A673 (cell line): ENCODE data around the gene JAK3.

Experiments used
- CTCF ChIP-seq: fragments of 300-800, 200-600 bp; sonication (generic); conservative IDR thresholded peaks from 2 replicates; pipeline ENCODE4 v1.5.1; 2017; ENCODE audit warnings: low read depth, mild to moderate bottlenecking, antibody characterized with exemption, low read length, moderate library complexity, mixed read lengths
- EZH2 ChIP-seq: fragments of 200-600 bp; sonication (generic); IDR thresholded peaks from 2 replicates; pipeline ENCODE4 v1.6.1; 2017; ENCODE audit warnings: borderline replicate concordance, low read depth, mild to moderate bottlenecking, mixed read lengths, antibody characterized with exemption, low read length; ENCODE audit not compliant: poor library complexity, severe bottlenecking

GRCh38 chr19:17843292-17843827, 4.4 kb downstream of the JAK3 start:
- TF ChIP-seq CTCF (no peak), EZH2 (no peak)
